ENCODE results near the gene BTG2.
"Not testable (repeated sequence)": the region's sequence is repeated elsewhere in the genome, so short reads cannot be mapped to it uniquely, and the experiment has no call there.

Gene BTG2, protein sequence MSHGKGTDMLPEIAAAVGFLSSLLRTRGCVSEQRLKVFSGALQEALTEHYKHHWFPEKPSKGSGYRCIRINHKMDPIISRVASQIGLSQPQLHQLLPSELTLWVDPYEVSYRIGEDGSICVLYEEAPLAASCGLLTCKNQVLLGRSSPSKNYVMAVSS

DNA sequence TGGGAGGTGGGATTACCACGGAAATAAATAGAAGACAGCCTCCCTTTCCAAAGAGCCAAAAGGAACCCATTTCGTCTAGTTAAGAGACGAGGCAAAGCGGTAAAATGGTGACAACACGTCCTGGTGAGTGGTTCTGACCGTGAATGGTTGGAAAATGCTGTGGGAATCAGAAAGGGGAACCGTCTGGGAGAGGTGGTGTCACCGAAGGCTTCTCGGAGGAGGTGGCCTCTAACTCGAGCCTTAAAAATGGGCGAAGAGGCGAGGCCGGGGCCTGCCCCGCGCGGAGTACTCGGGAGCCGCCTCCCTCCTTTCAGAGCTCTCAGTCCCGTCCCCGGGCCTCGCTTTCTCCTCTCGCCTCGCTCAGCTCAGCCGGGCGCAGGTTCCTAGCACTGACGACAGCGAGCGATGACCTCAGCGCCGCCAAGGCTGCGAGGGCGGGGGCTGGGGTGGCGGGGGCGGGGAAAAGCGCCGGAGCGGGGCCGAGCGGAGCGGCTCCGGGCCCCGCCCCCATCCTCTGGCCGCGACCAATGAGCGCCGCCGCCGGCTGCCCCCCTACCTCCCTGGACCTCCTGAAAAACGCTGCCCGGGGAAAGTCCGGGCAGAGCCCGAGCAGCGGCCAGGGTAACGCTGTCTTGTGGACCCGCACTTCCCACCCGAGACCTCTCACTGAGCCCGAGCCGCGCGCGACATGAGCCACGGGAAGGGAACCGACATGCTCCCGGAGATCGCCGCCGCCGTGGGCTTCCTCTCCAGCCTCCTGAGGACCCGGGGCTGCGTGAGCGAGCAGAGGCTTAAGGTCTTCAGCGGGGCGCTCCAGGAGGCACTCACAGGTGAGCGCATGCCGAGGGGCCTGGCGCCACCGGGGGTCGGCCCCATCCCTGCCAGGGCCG is at the start of gene BTG2:
Gene BTG2 (plus strand): TSS at position 601 of the 890 bp plus-strand sequence. CDS start 88 bp downstream, at position 689.
- peak; percentile 88 to 89 for DNase-seq (ENCODE audit: low read depth in 2 of 2)

DNA sequence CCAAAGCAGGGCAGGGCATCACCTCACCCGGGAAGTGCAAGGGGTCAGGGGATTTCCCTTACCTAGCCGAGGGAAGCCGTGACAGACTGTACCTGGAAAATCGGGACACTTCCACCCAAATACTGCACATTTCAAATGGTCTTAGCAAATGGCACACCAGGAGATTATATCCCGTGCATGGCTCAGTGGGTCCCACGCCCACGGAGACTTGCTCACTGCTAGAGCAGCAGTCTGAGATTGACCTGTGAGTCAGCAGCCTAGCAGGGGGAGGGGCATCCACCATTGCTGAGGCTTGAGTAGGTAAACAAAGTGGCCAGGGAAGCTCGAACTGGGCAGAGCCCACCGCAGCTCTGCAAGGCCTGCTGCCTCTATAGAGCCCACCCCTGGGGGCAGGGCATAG is 48.7 kb upstream of the BTG2 start:
- not testable (repeated sequence) for DNase-seq (ENCODE audit: low read depth in 2 of 2)

DNA sequence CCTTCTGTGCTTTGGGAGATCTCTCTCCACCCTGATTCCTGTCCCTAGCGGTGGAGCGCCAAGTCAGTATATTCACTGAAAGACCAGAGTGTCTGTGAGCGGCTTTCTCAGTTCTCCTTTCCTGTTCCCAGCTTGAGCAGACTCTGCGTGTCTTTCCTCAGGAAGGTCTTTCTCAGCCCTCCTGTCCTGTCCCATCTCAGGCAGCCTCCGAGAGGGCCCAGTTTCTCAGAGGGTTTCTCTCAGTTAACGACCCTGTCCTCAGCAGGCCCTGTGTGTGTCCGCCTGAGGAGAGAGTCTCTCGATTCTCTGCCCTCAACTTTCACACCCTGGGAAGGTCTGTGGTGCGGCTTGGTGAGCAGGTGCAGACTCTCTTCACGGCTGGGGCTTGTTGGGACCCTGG is 41.8 kb upstream of the BTG2 start:
- no peak for DNase-seq (ENCODE audit: low read depth in 2 of 2)

DNA sequence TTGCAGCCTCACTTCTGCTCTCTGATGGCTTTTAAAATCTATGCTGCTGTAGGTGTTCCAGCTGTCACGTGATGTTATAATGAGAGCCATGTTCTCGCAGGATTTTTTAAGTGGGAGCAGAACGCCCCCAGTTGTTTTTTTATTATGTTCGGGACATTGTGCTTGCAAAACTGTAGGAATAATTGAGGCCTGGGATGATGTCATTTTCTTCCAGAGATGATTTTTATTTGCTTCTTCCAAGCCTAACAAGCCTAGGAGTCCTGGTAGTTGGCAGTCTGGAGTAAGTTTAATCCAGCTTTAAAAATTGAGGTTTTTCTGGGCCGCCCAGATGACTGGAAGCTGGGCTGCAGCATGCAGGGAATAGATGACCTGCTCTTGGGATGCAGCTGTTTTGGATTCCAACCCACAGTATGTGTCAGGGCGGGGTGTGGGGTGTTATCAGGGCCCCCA is 41.2 kb upstream of the BTG2 start:
- no peak for DNase-seq (ENCODE audit: low read depth in 2 of 2)

GRCh38 chr1:203265541-203265940 is 39.8 kb upstream of the BTG2 start:
- DNase-seq (ENCODE audit: low read depth in 2 of 2) = no peak

DNA sequence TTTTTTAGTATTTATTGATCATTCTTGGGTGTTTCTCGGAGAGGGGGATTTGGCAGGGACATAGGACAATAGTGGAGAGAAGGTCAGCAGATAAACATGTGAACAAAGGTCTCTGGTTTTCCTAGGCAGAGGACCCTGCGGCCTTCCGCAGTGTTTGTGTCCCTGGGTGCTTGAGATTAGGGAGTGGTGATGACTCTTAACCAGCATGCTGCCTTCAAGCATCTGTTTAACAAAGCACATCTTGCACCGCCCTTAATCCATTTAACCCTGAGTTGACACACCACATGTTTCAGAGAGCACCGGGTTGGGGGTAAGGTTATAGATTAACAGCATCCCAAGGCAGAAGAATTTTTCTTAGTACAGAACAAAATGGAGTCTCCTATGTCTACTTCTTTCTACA is 39.2 kb upstream of the BTG2 start:
- not testable (repeated sequence) for DNase-seq (ENCODE audit: low read depth in 2 of 2)

GRCh38 chr1:203267347-203267846 is 37.9 kb upstream of the BTG2 start:
- DNase-seq (ENCODE audit: low read depth in 2 of 2) = peak; percentile 62 to 74

DNA sequence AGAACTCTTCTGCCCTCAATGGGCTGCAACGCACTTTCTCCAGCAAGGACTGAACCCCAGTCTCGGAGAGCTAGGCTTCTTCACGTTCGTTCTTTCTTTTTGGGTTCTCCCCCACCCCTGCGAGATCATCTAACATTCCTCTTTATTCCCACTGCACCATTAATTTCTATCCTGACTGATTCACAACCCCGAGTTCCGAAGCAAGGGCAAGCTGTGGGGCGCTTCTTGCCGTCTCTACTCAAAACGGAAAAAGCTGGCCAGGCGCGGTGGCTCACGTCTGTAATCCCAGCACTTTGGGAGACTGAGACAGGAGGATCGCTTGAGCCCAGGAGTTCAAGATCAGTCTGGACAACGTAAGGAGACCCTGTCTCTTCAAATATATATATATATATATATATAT is 37.4 kb upstream of the BTG2 start:
- no peak for DNase-seq (ENCODE audit: low read depth in 2 of 2)

DNA sequence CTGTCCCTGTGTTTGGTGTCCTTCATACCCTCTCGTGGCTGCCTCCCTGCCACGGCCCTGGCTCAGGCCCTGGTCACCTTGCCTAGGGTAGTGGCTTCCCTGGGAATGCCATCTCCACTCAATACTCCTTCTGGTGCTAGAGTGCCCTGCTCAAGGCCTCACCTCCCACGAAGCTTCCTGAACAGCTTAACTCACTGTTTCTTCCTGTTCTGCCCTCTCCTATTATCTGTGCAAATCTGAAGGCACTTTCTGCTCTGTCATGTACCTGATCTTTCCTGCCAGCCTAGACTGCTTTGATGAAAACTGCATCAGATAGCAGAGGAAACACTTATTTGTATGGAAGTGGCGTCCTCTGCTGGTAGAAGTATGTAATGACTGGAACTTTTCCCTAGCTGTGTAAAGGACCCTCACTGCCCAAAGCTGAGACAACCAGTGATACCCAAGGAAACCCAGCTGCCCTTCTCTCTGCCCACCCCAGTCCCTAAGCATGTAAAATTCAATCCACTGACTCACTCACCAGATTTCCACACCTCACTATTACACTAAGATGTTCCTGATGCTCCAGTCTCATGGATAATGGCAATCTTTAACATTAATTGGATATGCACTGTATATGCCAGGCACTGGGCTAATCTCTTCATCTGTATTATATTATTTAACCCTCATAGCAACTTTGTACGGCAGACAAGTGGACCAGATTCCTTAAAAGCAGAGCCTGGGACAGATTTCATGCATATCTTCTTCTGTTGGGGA is 36.2 kb upstream of the BTG2 start:
- DNase-seq (ENCODE audit: low read depth in 2 of 2) = no peak

DNA sequence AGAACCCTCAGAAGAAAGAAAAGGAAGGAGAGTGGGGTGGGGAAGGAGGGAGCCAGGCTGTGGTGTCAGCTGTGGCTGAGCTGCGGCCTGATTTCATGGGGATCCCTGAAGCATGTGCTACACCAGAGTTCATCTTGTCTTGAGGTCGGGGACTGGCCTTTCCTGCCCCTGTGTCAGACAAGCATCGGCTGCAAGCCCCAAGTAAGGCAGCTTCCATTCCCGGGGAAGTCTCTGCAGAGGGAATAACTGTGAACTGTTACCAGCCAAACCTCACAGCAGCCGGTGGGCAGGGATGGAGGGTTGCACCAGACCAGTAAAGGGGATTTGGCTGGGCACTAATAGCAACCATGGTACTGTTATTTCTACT is 35.7 kb upstream of the BTG2 start:
- DNase-seq (ENCODE audit: low read depth in 2 of 2) = no peak

GRCh38 chr1:203270448-203270847 is 34.9 kb upstream of the BTG2 start:
- no peak for DNase-seq (ENCODE audit: low read depth in 2 of 2)

- peak in 1 of 2 donors; percentile 67 for DNase-seq (ENCODE audit: low read depth in 2 of 2)
Observed at GRCh38 chr1:203271018-203271743, 34.1 kb upstream of the BTG2 start.

- DNase-seq (ENCODE audit: low read depth in 2 of 2) = no peak
Observed at GRCh38 chr1:203271962-203272632, 33.2 kb upstream of the BTG2 start.

DNA sequence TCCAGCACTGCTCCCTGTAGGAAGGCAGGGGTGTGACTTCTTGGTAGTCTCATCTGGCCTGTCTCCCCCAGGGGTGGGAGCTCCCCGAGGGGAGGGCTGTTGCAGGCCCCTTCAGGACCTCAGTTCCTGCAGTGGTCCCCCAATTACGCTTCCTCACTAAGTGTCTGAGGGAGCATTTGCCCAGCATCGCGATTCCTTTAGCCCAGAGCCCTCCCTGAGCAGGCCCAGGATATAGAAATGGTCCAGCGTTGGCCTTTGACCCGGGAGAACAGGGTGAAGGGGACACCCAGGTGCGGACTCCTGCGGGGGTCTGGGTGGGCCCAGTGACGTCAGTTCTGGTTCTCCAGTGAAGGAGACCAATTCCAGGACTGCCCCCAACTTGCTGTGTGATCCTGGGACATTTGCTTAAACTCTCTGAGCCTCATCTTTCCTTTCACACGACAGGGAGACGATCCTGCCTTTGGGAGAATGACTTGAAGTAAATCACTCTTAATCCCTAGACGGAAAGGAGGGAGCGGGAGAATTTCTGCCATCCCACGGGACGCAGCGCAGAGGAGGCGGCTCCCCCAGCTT is 32.6 kb upstream of the BTG2 start:
- no peak for DNase-seq (ENCODE audit: low read depth in 2 of 2)

GRCh38 chr1:203273206-203273868 is 32.0 kb upstream of the BTG2 start:
- peak; percentile 84 to 90 for DNase-seq (ENCODE audit: low read depth in 2 of 2)

DNA sequence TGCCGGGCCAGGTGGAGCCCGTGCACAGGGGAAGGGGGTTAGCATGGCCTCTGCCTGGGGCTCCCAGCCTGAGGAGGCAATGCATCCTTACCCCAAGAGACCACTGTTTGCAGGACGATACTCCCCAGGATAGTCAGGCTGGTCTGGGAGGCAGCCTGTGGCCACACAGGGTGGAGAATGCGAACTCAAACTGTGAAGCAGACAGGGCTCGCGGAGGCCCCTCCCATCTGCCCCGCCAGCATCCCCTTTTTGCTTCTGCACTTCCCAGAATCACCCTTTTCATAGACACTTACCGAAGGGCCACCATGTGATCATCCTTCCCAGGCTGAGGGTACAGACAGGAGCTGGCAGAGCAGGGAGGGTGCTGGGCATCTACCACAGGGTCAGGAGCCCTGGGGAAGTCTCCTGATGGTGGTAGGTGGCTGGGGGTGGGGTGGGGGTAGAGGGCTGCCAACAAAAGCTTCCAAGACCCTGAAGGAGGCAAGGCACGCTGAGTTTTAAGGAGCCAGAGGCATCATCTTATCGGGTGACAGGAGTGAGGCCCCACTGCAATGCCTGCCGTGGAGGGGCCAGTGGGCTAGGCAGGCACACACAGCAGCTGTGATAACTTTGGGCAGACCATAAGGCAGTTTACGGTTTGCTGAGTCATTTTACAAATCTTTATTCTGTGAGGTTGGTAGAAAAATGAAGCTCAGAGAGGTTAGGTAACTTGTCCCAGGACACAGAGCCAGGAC is 31.3 kb upstream of the BTG2 start:
- no peak for DNase-seq (ENCODE audit: low read depth in 2 of 2)

DNA sequence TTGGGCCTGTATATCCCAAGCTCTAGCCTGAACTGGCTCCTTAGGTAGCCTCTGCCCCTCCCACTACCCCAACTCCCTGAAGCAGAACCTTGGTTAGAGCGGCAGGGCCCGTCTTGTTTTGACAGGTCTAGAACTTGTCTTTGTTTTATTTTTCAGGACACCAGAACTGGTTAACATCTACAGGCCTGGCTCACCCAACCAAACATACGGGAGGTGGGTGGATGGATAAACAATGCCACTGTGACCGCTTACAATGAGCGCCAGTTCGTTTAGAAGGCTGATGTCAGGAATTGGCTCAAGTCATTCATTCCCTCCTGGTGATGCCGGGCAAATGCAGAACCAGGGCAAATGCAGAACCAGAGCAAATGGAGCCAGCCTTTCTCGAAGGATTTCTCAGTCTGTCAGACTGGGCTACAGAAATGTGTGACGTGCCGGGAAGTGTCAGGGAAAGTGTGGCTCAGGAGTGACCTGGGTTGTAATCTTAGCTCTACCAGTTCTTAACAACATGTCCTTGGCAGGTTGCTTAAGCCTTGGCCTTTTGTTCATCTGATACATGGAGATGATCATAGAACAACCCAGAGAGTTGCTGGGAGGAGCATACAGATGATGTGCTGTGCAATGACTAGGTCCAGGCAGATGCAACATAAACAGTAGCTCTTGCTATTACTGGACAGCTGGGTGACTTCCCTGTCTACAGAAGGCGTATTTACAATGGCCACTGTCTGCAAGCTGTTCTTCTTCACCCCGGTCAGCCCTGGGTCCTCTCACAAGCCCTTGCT is 30.5 kb upstream of the BTG2 start:
- no peak for DNase-seq (ENCODE audit: low read depth in 2 of 2)

GRCh38 chr1:203275656-203276272 is 29.6 kb upstream of the BTG2 start:
- no peak for DNase-seq (ENCODE audit: low read depth in 2 of 2)

Measured in stimulated activated CD4-positive, alpha-beta T cell treated with anti-CD3 and anti-CD28 coated beads, Interleukin-15, amount 100 ng/mL, for 48 hours (primary cell).